Choroid plexus epithelial cell (primary cell): ENCODE results near the gene EIF2S2.
"Not testable (repeated sequence)": the region's sequence is repeated elsewhere in the genome, so short reads cannot be mapped to it uniquely, and the experiment has no call there.

Source experiments
- DNase-seq: peaks from one replicate; pipeline ENCODE4 v3.0.0-alpha.2; 2010; ENCODE audit warnings: low read depth
- H3K4me3 ChIP-seq: 2 replicates; pipeline ENCODE4 v1.5.1; 2011; ENCODE audit warnings: low read depth, mild to moderate bottlenecking, control low read depth, low read length, moderate library complexity
- TF ChIP-seq, protein P1 (sequence below): conservative IDR thresholded peaks from 2 replicates; pipeline ENCODE4 v1.5.1; 2011; ENCODE audit warnings: low read depth, mild to moderate bottlenecking, control low read depth, inconsistent platforms, low read length, moderate library complexity

Gene EIF2S2, protein sequence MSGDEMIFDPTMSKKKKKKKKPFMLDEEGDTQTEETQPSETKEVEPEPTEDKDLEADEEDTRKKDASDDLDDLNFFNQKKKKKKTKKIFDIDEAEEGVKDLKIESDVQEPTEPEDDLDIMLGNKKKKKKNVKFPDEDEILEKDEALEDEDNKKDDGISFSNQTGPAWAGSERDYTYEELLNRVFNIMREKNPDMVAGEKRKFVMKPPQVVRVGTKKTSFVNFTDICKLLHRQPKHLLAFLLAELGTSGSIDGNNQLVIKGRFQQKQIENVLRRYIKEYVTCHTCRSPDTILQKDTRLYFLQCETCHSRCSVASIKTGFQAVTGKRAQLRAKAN

DNA sequence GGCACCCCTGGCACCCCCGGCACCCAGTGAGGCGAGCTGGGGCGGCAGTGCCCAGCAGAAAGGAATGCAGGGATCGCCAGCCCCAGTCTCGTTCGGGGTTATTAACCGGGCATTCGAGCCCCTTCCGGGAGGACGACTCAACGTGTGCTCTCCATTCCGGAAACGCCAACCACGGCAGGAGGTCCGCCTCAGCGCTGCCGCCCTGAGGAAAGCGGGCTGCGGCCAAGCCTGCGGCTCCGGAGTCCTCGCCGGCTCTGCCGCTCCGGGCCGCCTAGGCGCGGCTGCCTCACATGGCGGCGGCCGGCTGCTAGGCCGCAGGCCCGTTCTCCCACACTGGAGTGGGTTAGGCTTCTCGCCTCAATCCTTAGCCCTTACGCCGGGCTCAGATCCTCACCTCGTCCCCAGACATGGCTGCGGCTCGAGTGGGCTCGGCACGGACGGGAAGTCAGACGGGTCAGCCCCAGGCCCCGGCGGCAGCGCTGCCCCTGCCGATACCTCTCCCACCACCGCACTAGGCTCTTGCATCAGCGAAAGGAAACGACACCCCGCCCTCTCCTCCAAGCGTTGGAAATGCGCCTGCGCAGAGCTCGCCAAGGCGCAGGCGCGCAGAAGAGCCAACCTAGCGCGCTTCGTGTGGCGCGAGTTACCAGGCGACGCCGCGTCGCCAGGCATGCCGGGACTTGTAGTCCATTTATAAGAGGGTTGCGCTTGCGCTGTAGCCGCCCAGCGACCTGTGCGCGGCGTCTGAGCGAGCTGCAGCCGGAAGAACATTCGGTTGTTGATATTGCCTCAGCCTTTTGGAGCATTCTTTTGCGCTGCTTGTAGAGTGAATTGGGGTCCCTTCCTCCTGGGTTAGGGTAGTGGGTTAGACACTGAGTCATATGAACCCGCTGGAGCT lies at the start of gene EIF2S2:
EIF2S2 (minus strand) TSS at position 542 of the 898 bp plus-strand sequence; CDS start at position 409, 133 bp downstream.
- H3K4me3 ChIP-seq, result peak within 1 kb of the TSS; percentile 91
- DNase-seq, result peak; percentile 100
- TF ChIP-seq, protein P1, sequence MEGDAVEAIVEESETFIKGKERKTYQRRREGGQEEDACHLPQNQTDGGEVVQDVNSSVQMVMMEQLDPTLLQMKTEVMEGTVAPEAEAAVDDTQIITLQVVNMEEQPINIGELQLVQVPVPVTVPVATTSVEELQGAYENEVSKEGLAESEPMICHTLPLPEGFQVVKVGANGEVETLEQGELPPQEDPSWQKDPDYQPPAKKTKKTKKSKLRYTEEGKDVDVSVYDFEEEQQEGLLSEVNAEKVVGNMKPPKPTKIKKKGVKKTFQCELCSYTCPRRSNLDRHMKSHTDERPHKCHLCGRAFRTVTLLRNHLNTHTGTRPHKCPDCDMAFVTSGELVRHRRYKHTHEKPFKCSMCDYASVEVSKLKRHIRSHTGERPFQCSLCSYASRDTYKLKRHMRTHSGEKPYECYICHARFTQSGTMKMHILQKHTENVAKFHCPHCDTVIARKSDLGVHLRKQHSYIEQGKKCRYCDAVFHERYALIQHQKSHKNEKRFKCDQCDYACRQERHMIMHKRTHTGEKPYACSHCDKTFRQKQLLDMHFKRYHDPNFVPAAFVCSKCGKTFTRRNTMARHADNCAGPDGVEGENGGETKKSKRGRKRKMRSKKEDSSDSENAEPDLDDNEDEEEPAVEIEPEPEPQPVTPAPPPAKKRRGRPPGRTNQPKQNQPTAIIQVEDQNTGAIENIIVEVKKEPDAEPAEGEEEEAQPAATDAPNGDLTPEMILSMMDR, result no peak

DNA sequence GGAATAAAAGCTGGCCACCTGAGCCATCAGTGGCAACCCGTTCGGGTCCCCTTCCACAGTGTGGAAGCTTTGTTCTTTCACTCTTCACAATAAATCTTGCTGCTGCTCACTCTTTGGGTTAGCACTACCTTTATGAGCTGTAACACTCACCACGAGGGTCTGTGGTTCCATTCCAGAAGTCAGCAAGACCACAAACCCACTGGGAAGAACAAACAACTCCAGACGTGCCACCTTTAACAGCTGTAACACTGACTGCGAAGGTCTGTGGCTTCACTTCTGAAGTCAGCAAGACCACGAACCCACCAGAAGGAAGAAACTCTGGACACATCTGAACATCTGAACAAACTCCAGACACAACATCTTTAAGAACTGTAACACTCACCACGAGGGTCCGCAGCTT lies 45.7 kb upstream of the EIF2S2 start:
- not testable (repeated sequence) for DNase-seq, H3K4me3 ChIP-seq

DNA sequence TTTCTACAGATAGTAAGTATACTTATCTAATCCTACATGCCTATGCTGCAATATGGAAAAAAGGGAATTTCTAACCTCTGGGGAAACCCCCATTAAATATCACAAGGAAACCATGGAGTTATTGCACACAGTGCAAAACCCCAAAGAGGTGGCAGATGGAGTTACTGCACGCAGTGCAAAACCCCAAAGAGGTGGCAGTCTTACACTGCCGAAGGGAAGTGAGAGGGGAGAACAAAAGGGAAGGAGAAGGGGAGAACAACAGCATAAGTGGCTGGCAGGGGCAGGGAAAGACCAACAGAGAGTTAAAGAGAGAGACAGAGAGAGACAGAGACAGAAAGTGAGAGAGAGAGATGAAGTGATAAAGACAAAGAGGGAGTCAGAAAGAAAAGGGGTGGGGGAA lies 43.8 kb upstream of the EIF2S2 start:
- no peak overlapping the region for H3K4me3 ChIP-seq
- TF ChIP-seq, protein P1, result no peak
- no peak for DNase-seq

DNA sequence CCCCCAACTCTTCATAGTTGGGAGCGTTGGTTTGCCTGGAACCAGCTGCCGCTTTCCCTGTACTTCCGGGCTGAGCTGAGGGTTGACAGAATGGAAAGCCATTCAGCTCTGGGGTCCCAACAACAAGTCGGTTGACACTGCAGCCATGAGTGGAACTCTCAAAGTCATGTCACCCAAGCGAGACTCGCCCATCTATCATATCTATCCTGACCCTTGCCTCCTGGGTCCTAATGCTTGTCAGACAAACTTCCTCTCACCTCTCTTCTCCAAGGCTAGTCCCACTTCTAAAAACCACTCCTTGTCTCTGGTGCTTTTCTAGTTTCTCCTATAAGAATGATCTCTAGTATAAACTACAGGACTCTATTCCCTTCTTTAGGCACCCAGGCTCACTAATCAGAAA lies 41.1 kb upstream of the EIF2S2 start:
- not testable (repeated sequence) for H3K4me3 ChIP-seq, DNase-seq

DNA sequence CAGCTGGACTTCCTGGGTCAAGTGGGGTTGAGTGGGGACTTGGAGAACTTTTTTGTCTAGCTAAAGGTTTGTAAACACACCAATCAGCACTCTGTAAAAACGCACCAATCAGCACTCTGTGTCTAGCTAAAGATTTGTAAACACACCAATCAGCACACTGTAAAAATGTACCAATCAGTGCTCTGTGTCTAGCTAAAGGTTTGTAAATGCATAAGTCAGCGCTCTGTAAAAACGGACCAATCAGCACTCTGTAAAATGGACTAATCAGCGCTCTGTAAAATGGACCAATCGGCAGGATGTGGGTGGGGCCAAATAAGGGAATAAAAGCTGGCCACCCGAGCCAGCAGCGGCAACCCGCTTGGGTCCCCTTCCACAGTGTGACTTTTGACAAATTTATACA lies 40.0 kb upstream of the EIF2S2 start:
- not testable (repeated sequence) for H3K4me3 ChIP-seq, DNase-seq

DNA sequence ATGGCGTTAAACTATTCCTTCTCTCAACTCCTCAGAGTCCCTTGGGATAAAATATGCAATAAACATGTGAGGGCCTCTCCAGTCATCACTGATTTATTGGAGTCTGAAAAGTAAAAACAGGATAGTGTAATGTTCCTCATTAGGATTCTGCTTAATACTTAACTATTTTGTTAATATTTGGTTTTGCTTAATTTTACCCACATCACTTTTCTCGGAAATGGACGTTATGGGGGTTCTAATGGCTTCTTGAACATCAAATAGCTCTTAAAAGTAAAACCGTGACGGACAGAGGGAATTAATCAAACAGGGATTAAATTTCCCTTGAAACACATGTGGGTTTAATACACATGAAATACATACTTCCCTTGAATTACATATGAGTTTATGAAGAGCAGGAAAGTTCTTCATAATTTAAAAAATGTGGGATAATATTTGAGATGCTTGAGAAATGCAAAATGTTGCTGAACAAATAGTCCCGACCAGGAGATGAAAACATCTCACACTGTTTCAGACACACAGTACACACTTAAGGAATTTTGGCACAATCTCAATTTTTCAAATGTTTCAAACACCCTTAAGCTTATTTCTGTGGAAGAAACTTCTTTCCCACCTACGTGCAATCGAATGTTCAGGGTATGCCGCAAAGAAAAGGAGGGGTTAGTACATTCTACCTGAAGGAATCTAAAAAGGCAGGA lies 38.4 kb upstream of the EIF2S2 start:
- peak; percentile 45 for DNase-seq
- H3K4me3 ChIP-seq, result no peak overlapping the region
- TF ChIP-seq, protein P1, result no peak

DNA sequence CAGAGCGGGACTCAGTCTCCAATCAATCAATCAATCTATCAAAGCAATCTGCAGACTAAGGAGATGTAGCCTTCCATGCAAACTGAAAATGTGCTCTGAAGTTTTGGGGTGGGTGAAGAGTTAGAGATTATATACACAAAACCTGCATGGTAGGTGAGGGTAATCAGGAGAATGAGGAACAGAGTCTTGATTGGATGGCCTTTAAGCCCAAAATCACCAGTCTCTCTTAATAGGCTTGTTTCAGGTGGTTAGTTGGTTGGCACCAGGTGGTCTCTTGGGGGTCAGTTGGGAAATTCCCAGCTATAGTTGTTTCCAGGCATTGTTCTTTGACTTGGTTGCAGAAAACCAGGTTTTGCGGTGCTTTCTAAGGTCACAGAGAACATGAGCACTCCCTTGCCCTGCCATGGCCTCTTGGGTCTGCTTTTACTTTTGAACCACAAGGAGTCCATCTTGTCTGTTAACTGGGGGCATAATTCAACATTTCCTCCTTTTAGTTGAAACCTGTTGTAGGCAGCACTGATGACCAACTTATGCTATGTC lies 33.3 kb upstream of the EIF2S2 start:
- no peak for DNase-seq
- H3K4me3 ChIP-seq, result no peak overlapping the region
- TF ChIP-seq, protein P1, result no peak

DNA sequence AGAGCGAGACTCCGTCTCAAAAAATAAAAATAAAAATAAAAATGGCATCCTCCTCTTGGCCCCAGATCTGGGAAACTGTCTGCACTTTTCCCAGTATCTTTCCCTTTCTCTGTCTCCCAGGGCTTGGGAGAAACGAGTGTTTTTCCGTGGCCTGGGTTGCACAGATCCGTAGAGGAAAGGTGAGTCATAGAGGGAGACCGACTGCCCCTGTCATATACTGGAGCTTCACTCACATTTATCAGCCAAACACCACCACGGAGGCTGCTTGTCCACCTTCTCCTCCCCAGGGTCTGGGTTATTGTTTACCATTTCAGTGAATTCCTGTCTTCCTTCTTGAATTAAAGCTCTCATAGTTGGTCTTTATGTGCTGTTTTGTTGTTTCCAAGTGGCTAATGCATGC lies 31.9 kb upstream of the EIF2S2 start:
- no peak overlapping the region for H3K4me3 ChIP-seq
- peak; percentile 18 for DNase-seq
- TF ChIP-seq, protein P1, result no peak
